ENCODE measurements around the gene SOX9. TPM values are rescaled to one million over a fixed set of nuclear protein-coding genes. Genes with fewer than 3 reads are reported as not detected.
"Not testable (repeated sequence)": the region's sequence is repeated elsewhere in the genome, so short reads cannot be mapped to it uniquely, and the experiment has no call there.

SOX9 gene
- total RNA-seq, 1 donor from 2014 or later: 54.0 TPM

- Mint-ChIP-seq H3K9me3 (no peaks in the 10 kb centered on the region), H3K36me3 (no peaks in the 10 kb centered on the region), H3K27me3 (peaks cover 17% of the 10 kb centered on the region), H3K27ac (no peak overlapping the region), H3K4me3 (no peak overlapping the region), H3K4me1 (ENCODE audit: unreplicated experiment) (peaks cover 17% of the 10 kb centered on the region)
- DNase-seq (ENCODE audit: extremely low spot score, unreplicated experiment): no peak
- TF ChIP-seq CTCF (conservative IDR thresholded peaks at IDR 0.05): no peak
Observed at GRCh38 chr17:72139212-72139611, 18.4 kb downstream of the SOX9 start.

- no peak overlapping the region for H3K4me3 Mint-ChIP-seq
- H3K36me3 Mint-ChIP-seq: no peaks in the 10 kb centered on the region
- H3K27me3 Mint-ChIP-seq: peaks cover 23% of the 10 kb centered on the region
- TF ChIP-seq CTCF (conservative IDR thresholded peaks at IDR 0.05): no peak
- H3K4me1 Mint-ChIP-seq (ENCODE audit: unreplicated experiment): peaks cover 13% of the 10 kb centered on the region
- H3K9me3 Mint-ChIP-seq: no peaks in the 10 kb centered on the region
- H3K27ac Mint-ChIP-seq: no peak overlapping the region
- DNase-seq (ENCODE audit: extremely low spot score, unreplicated experiment): no peak
Observed at GRCh38 chr17:72141336-72141735, 20.5 kb downstream of the SOX9 start.

- H3K27ac Mint-ChIP-seq; H3K4me3 Mint-ChIP-seq; DNase-seq (ENCODE audit: extremely low spot score, unreplicated experiment); H3K9me3 Mint-ChIP-seq; H3K36me3 Mint-ChIP-seq: not testable (repeated sequence)
- H3K27me3 Mint-ChIP-seq: peaks cover 24% of the 10 kb centered on the region
- H3K4me1 Mint-ChIP-seq (ENCODE audit: unreplicated experiment): peaks cover 12% of the 10 kb centered on the region
Observed at GRCh38 chr17:72142097-72142496, 21.3 kb downstream of the SOX9 start.

GRCh38 chr17:72142614-72143013 is 21.8 kb downstream of the SOX9 start:
- Mint-ChIP-seq H3K9me3 (peaks cover 3% of the 10 kb centered on the region), H3K27me3 (peaks cover 26% of the 10 kb centered on the region), H3K36me3 (no peaks in the 10 kb centered on the region), H3K4me1 (ENCODE audit: unreplicated experiment) (peaks cover 9% of the 10 kb centered on the region), H3K27ac (no peak overlapping the region), H3K4me3 (no peak overlapping the region)
- no peak for TF ChIP-seq CTCF (conservative IDR thresholded peaks at IDR 0.05)
- DNase-seq (ENCODE audit: extremely low spot score, unreplicated experiment): no peak

- Mint-ChIP-seq H3K4me1 (ENCODE audit: unreplicated experiment) (peaks cover 9% of the 10 kb centered on the region), H3K36me3 (no peaks in the 10 kb centered on the region), H3K9me3 (peaks cover 5% of the 10 kb centered on the region), H3K27ac (no peak overlapping the region), H3K27me3 (peaks cover 32% of the 10 kb centered on the region), H3K4me3 (no peak overlapping the region)
- no peak for DNase-seq (ENCODE audit: extremely low spot score, unreplicated experiment)
- TF ChIP-seq CTCF (conservative IDR thresholded peaks at IDR 0.05): no peak
Observed at GRCh38 chr17:72143245-72143644, 22.4 kb downstream of the SOX9 start.

- peaks cover 5% of the 10 kb centered on the region for H3K9me3 Mint-ChIP-seq
- DNase-seq (ENCODE audit: extremely low spot score, unreplicated experiment): no peak
Observed at GRCh38 chr17:72144101-72144500, 23.3 kb downstream of the SOX9 start.

More at GRCh38 chr17:72144101-72144500, 23.3 kb downstream of the SOX9 start:
- Mint-ChIP-seq H3K36me3 (no peaks in the 10 kb centered on the region), H3K4me1 (ENCODE audit: unreplicated experiment) (peaks cover 9% of the 10 kb centered on the region), H3K4me3 (no peak overlapping the region), H3K27me3 (peaks cover 31% of the 10 kb centered on the region), H3K27ac (no peak overlapping the region)
- TF ChIP-seq CTCF (conservative IDR thresholded peaks at IDR 0.05): no peak
